Keratinocyte (primary cell): Measurements from ENCODE around the gene TCF7L2. TPM values are rescaled to one million over a fixed set of nuclear protein-coding genes. Genes with fewer than 3 reads are reported as not detected.

Experiments used
- DNase-seq: peaks from one replicate; pipeline ENCODE4 v3.0.0-alpha.2; 2011; ENCODE audit warnings: low read depth, missing footprints, low spot score
- FAIRE-seq: peaks from 2 replicates; lab custom pipeline; 2011; peaks lifted over from hg19 to GRCh38; lab: Jason Lieb, UNC
- H2AFZ ChIP-seq: 2 replicates; pipeline ENCODE4 v1.6.0; 2012; ENCODE audit warnings: low read length, control low read depth, inconsistent platforms; ENCODE audit not compliant: control insufficient read depth
- H3K27ac ChIP-seq: 2 replicates; pipeline ENCODE4 v1.5.1; 2011; ENCODE audit warnings: low read length; ENCODE audit not compliant: control insufficient read depth, insufficient read depth
- H3K27me3 ChIP-seq: 3 replicates; pipeline ENCODE4 v1.6.0; 2011; ENCODE audit warnings: low read length; ENCODE audit not compliant: control insufficient read depth, insufficient read depth; ENCODE audit errors: extremely low read depth
- H3K36me3 ChIP-seq, 2 experiments: 2 replicates in 1 of 2; 3 replicates in 1 of 2; pipeline ENCODE4 v1.5.1; 2011; ENCODE audit warnings: low read length in 2 of 2, mild to moderate bottlenecking in 1 of 2; ENCODE audit not compliant: control insufficient read depth in 2 of 2, insufficient read depth in 2 of 2; ENCODE audit errors: extremely low read depth in 1 of 2
- H3K4me1 ChIP-seq: 3 replicates; pipeline ENCODE4 v1.5.1; 2011; ENCODE audit warnings: low read length; ENCODE audit not compliant: control insufficient read depth, insufficient read depth; ENCODE audit errors: extremely low read depth
- H3K4me2 ChIP-seq: 3 replicates; pipeline ENCODE4 v1.6.0; 2011; ENCODE audit warnings: low read depth, low read length; ENCODE audit not compliant: control insufficient read depth, insufficient read depth; ENCODE audit errors: extremely low read depth
- H3K4me3 ChIP-seq, 3 experiments: fragments of 200-600 bp in 1 of 3; sonication (generic) in 1 of 3; 2 replicates in 2 of 3; 3 replicates in 1 of 3; pipeline ENCODE4 v1.5.1; 2011 to 2016; ENCODE audit warnings: low read length in 3 of 3, mild to moderate bottlenecking in 3 of 3, control low read depth in 2 of 3, inconsistent platforms in 1 of 3, low read depth in 1 of 3, mixed read lengths in 1 of 3, mixed run types in 1 of 3, moderate library complexity in 1 of 3; ENCODE audit not compliant: control insufficient read depth in 2 of 3, insufficient read depth in 2 of 3; ENCODE audit errors: extremely low read depth in 1 of 3
- H3K79me2 ChIP-seq: 2 replicates; pipeline ENCODE4 v1.6.0; 2012; ENCODE audit warnings: low read length; ENCODE audit not compliant: control insufficient read depth, insufficient read depth
- H3K9ac ChIP-seq: 3 replicates; pipeline ENCODE4 v1.6.0; 2011; ENCODE audit warnings: low read length; ENCODE audit not compliant: control insufficient read depth, insufficient read depth; ENCODE audit errors: extremely low read depth
- H3K9me1 ChIP-seq: 3 replicates; pipeline ENCODE4 v1.6.0; 2011; ENCODE audit warnings: low read length; ENCODE audit not compliant: control insufficient read depth, insufficient read depth; ENCODE audit errors: extremely low read depth
- H3K9me3 ChIP-seq: 2 replicates; pipeline ENCODE4 v1.5.1; 2012; ENCODE audit warnings: low read depth, low read length; ENCODE audit not compliant: control insufficient read depth
- H4K20me1 ChIP-seq: 3 replicates; pipeline ENCODE4 v1.6.0; 2011; ENCODE audit warnings: low read length; ENCODE audit not compliant: control insufficient read depth, insufficient read depth; ENCODE audit errors: extremely low read depth
- CTCF ChIP-seq, 3 experiments: IDR thresholded peaks in 1 of 3; conservative IDR thresholded peaks in 1 of 3; optimal IDR thresholded peaks in 1 of 3; 2 replicates in 2 of 3; 3 replicates in 1 of 3; pipeline versions ENCODE3 to v1.5.1; 2011; ENCODE audit warnings: low read length in 3 of 3, mild to moderate bottlenecking in 3 of 3, moderate library complexity in 2 of 3, control low read depth in 1 of 3, inconsistent platforms in 1 of 3; ENCODE audit not compliant: insufficient read depth in 2 of 3; ENCODE audit errors: extremely low read depth in 1 of 3
- EZH2 ChIP-seq: IDR thresholded peaks from one replicate; pipeline ENCODE4 v1.6.1; 2012; ENCODE audit warnings: inconsistent platforms, mild to moderate bottlenecking, low read length, moderate library complexity
- dilution Hi-C: fragments of 300-500 bp; cut with MboI; formaldehyde crosslinking; loops from one replicate; pipeline ENCODE4 v1.7.0; 2020; ENCODE audit warnings: low sequenced_read_pairs; ENCODE audit not compliant: extremely low pct_ligation_motif_present
- polyA plus RNA-seq, 5 experiments: library from polyadenylated mRNA; depleted of rRNA in 3 of 5; stranded (reverse) in 3 of 5; stranded (forward) in 1 of 5; unstranded in 1 of 5; fragments of >200 nt; gene quantifications; 1 replicate in 1 of 5; 2 replicates in 3 of 5; 3 replicates in 1 of 5; pipeline versions ENCODE4 v1.2.1 to v1.2.3, GENCODE V29; 2011 to 2012; ENCODE audit warnings: missing spikeins in 2 of 5, low read depth in 1 of 5, low replicate concordance in 1 of 5

TCF7L2 gene
- polyA plus RNA-seq, 1 donor (not counting 4 experiments of a cell fraction or from before 2014, with no cell fraction given), result 2.5 TPM

DNA sequence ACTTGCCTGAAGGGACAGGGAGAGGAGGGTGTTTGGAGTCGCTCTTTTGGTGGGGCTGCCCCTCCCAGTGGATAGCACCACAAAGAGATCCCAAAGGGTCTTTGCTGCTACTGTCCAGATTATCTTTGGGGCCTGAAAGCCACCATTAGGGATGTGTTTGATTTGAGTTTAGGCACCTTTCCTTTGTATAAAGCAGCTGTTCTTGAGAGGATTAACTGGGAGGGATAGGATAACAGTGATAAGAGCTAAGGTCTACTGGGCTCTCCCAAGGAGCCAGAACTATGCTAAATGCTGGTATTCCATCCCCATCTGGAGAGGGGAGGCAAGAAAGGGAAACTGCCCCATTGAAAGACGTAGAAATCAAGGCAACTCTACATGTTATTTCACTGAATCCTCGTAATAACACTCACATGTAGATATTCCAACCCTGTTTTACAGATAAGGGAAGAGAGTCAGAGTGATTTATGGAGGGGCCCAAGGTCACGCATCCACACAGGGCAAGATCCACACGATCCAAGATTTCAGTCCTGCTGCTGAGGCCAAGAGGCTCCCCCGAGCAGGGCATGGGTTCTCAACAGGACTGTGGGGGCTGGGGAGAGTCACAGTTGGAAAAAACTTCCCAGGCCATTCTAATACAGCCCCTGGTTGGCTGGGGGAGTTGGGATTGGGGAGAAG, 11.1 kb upstream of the TCF7L2 start:
- no peak overlapping the region for H3K4me3 ChIP-seq
- TF ChIP-seq EZH2 (no peak), CTCF (optimal IDR thresholded peaks at IDR 0.05 in 1 of 3, IDR thresholded peaks at IDR 0.05 in 1 of 3, conservative IDR thresholded peaks at IDR 0.05 in 1 of 3; ENCODE audit: extremely low read depth in 1 of 3, insufficient read depth in 2 of 3, low read length in 3 of 3) (no peak)
- H3K9me3 ChIP-seq, result no peaks in the 10 kb centered on the region
- dilution Hi-C loops, result no loop called here
- H3K79me2 ChIP-seq, result no peaks in the 10 kb centered on the region
- H3K9me1 ChIP-seq, result no peaks in the 10 kb centered on the region
- H4K20me1 ChIP-seq, result no peaks in the 10 kb centered on the region
- no peak overlapping the region for H3K27ac ChIP-seq
- H3K36me3 ChIP-seq, result no peaks in the 10 kb centered on the region
- no peak overlapping the region for H3K9ac ChIP-seq
- no peak for DNase-seq
- no peaks in the 10 kb centered on the region for H3K4me1 ChIP-seq
- no peak overlapping the region for H2AFZ ChIP-seq
- H3K27me3 ChIP-seq, result no peaks in the 10 kb centered on the region
- H3K4me2 ChIP-seq, result no peak overlapping the region
- FAIRE-seq, result no peak

DNA sequence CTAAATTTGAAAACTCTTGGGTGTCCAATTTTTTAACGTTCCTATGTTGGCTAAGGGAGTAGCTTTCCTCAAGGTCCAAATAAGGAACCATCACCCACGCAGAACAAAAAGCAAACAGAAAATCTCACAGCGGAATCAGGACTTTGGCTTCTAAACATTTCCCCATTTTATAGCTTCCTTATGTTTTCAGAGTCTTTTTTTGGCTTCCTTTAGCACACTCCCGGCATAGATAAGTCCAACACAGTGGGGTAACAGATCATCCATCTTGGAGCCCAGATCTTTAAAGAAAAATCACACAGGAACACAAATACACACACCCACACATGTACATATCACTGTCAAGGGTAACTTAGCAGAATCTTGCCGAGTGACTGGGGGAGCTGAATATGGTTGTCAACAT, 4.2 kb upstream of the TCF7L2 start:
- H3K9ac ChIP-seq, result no peak overlapping the region
- dilution Hi-C loops, result no loop called here
- H3K4me2 ChIP-seq, result no peak overlapping the region
- peaks cover 2% of the 10 kb centered on the region for H3K79me2 ChIP-seq
- peaks cover 4% of the 10 kb centered on the region for H3K4me1 ChIP-seq
- no peaks in the 10 kb centered on the region for H3K27me3 ChIP-seq
- H3K36me3 ChIP-seq, result no peaks in the 10 kb centered on the region
- no peak overlapping the region for H3K27ac ChIP-seq
- no peaks in the 10 kb centered on the region for H3K9me3 ChIP-seq
- FAIRE-seq, result no peak
- H4K20me1 ChIP-seq, result no peaks in the 10 kb centered on the region
- no peaks in the 10 kb centered on the region for H3K9me1 ChIP-seq
- DNase-seq, result no peak
- TF ChIP-seq EZH2, result no peak
- no peak for TF ChIP-seq CTCF (optimal IDR thresholded peaks at IDR 0.05 in 1 of 3, IDR thresholded peaks at IDR 0.05 in 1 of 3, conservative IDR thresholded peaks at IDR 0.05 in 1 of 3; ENCODE audit: extremely low read depth in 1 of 3, insufficient read depth in 2 of 3, low read length in 3 of 3)
- H2AFZ ChIP-seq, result no peak overlapping the region
- H3K4me3 ChIP-seq, result no peak overlapping the region
